Hematopoietic multipotent progenitor cell treated with erythropoietin and hydrocortisone succinate and interleukin-3 and kit ligand, for 6 days (in vitro differentiated cells): ENCODE results near the gene DEK.

ENCODE experiments used
- DNase-seq: peaks from one replicate; pipeline ENCODE4 v3.0.0-alpha.2; 2015

DEK gene

DNA sequence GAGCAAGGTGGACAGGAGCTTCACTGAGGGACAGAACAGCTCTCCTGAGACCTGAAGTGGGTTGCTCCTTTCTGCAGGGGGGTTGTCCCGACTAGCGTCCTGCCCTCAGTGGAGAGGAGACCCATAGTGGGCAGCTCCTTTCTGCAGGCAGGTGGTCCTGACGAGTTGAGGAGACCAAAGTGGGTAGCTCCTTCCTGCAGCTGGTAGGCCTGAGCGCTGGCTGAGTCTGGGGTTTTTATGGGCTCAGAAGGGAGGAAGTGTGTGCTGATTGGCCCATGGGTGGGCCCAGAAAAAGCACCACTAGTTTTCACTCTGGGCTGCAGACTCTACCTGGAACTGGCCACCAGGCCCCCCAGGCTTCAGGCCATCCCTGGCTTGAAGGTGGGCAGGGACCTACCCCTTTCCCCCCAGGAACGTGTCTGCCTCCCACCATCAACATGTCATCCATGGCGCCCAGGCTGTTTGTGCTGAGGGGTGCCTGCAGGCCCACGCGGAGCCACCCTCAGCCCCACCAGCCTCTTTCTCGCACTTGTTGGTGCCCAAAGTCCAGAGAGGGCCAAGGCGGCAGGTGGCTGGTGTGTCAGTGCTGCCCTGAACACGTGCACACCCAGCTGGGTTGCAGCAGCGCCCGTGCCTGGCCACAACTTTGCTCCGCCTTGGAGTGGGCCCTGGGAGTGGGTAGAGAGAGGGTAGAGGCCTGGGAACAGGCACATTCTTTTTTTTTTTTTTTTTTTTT lies 1.6 kb upstream of the DEK start:
- DNase-seq = no peak

DNA sequence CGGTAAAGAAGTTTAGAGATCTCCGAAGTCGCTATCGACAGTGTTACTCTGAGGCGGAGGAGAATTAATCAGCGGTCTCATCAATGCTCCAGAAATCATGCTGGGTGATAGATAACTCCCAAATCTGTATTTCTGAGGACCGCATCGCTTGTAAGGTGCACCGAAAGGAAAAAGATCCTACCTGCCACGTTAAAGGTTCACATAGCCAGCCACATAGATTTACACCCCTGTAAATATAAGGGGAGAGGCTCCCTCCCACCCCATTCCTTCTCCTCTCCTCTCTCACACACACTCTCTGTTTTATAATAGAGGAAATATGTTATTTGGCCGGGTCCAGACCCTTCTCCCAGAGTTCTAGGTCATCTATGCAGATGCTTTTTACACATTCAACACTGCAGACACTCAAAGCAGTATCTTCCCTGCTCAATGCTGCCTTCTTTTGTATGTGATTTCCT lies 620 bp upstream of the DEK start:
- peak; percentile 32 for DNase-seq

DNA sequence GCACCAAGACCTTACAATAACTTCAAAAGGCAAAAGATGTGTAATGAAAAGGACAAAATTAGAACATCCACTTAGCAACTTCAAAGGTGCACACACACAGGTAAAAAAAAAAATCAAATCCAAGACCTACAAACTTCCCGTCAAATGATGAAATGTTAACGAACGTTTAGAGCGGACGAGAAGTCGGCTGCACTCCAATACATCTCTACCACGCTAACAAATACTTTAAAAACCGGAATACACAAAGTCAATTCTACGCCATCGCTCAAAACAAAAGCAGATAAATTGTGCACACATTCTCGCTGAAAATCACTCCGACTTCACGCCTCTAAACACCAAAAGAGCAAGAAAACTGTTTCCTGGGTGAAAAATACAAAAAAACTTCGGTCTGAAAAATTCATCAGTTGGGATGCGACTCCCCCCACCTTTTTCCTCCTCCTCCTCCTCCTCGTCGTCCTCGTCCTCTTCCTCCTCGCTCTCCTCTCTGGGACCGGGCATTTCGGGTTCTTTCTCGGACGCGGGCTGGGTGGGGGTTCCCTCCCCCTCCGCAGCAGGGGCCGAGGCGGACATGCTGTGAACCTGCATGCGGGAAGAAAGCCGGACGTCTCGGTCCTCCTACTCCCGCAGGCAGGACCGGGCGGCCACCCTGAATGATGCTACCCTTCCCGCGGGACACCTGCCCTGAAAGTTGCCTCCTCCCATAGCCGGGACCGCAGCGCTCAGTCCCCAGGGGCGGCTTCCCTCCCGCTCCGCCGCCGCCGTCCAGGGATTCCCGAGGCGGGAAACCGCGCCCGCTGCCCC lies 712 bp downstream of the DEK start:
- peak; percentile 38 for DNase-seq

DNA sequence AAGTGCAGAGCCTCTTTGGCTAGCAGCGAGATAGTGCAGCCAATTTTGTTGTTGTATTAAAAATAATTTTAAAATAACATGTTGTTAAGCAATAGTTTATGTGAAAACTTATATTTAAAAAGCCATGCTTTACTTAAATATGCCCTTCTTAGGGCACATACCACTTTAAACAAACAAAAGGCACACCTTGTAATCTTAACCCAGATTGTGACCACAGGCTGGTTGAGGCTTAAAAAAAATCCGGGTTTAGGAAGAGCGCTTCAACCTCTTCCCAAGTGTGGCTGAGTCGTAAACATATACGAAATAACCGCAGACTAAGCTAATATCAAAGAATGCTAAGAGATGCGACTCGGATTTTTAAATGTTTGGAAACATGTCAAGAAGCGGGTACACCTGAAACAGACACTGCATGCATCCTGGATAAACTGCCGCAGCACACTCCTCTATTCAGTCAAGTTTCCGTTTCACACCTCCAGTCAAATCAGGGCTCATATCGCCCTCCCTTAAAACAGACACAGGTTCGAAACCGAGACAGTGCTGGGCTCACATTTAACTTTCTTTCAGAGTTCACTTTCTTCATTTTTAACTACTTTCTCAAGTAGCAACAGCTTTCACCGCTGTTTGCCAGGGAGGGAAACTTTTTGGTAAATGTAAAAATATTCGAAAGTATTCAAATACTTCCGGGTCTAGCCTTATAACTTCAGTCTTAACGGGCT lies 1.5 kb downstream of the DEK start:
- DNase-seq = peak; percentile 44

DNA sequence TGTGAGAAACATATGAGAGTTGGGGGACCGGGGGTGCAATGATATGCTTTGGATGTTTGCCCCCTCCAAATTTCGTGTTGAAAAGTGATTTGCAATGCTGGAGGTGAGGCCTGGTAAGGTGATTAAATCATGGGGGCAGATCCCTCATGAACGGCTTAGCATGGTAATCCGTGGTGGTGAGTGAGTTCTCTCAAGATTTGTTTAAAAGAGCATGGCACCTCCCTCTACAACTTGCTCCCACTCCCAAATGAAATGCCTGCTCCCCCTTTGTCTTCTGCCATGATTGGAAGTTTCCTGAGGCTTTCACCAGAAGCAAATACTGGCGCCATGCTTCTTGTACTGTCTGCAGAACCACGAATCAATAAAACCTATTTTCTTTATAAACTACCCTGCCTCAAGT lies 2.5 kb downstream of the DEK start:
- no peak for DNase-seq

DNA sequence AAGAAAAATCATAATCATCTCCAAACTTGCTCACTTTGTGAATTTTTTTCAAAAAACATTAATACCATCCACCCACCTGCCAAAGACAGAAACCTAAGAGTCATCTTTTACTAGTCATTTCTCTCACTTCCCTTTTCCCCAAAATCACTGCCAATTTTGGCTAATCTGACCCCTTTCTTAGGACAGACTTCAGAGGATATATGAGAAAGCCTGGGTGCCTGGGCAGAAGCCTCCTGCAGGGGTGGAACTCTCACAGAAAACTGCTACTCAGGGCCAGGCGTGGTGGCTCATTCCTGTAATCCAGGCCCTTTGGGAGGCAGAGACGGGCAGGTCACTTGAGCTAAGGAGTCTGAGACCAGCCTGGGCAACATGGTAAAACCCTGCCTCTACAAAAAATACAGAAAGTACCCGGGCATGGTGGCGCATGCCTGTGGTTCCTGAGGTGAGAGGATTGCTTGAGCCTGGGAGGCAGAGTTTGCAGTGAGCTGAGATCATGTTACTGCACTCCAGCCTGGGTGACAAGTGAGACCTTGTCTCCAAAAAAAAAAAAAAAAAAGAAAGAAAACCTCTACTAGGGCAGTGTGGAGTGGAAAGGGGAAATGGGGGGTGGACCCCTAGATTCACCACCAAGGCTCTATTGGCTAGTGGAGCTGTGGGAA lies 3.8 kb downstream of the DEK start:
- DNase-seq = no peak

DNA sequence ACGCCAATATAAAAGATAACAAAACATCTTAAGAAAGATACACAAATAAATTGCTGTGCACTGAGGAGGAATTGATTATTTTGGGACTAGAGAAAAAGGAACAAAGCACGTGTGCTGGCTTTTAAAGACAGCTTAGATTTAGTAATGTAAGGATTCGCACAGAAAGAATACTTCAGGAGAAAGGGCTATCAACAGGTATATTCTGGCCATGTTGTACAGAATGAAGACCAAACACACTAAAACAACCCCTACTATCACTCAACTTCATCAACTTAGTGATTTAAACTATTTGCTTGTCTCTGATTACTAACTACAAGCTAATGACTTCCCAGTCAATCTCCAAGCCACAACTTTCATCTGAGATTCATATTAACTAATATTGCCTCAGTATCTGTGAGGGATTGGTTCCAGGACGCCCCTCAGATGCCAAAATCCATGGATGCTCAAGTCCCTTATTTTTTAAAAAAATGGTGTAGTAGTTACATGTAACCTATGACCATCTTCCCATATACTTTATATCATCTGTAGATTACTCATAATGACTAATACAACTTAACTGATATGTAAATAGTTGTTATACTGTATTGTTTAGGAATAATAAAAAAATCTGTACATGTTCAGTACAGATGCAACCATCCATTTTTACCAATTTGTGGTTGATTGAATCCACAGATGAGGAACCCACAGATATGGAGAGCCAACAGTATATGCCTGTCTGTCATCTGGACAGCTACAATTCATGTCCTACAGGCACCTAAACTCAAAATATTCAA lies 4.5 kb downstream of the DEK start:
- DNase-seq = no peak

DNA sequence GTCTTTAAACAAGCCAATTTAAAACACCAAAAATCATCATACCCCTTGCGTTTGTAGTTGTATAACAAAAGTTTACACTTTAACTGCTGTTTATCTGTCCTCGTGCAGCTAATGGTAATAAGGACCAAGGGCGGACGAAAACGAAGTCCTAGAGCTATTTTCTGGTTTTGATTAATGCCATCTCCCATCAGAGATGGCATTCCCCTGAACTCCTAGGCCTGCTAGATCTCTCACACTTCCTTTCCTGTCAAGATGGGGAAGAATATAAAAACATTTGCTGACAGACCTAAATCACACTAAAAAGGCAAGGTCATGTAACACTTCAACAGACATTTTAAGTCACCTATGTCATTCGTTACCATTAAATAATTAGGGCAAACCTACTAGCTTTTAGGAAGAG lies 9.5 kb downstream of the DEK start:
- no peak for DNase-seq

DNA sequence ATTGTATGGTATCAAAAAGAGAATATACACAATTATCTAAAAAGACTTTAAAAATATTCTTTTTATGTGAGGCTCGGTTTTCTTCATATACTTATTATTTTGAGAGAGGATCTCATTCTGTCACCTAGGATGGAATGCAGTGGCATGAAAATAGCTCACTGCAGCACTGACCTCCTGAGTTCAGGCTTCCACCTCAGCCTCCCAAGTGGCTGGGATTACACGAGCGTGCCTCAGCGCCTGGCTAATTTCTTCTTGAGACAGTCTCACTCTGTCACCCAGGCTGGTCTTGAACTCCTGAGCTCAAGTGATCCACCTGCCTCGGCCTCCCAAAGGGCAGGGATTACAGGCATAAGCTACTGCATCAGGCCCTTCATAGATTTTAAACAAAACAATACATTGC lies 10.7 kb downstream of the DEK start:
- DNase-seq = no peak

DNA sequence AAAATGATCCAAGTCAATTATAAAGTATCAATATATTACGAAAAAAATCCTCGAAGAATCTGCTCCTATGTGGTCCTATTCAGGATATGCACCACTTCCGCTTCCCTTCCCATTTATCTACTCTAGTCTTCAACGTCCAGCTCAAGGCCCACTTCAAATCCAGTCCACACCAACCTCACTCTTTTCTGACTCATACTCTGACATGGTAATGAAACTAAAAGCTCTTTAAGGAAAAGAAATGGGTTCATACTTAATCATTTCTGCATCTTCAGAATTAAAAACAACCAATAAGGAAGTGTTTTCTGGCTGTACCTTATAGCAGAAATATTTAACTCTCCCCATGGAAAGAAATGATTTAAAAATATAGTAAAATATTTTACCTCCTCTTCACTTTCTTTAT lies 15.1 kb downstream of the DEK start:
- DNase-seq = no peak

DNA sequence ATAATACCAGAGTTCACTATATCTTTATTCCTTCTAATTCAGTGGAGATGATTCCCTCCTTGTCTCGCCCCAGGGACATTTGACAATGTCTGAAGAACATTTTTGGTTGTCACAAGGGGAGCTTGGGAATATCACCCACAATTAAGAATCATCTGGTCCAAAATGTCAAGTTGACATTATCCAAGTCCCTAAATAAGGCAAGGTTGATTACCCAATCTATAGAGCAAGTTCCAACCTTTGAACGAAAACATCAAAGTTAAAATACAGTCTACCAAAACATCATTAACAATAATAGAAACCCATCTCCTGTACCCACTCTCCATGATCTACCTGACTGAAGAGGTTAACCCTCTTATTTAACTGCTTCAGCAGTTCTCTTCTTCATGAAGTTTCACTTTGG lies 15.6 kb downstream of the DEK start:
- DNase-seq = no peak

DNA sequence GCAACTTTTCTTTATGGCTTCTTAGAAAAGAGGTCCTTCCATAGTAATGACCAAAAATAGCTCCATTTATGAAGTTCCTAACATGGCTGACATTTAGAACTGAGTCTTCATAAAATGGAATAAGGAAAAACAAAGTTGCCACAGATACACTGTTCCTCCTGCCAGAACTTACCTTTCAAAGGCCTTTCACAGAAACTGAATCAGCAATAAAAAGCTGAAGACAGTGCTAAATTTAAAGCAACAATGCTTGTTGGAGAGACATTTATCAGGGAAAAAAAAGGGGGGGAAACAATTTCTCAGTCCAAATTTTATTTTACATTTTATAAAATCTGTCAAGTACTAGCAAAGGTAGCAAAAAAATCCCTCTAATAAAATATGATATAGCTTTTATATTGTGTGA lies 17.3 kb downstream of the DEK start:
- no peak for DNase-seq

DNA sequence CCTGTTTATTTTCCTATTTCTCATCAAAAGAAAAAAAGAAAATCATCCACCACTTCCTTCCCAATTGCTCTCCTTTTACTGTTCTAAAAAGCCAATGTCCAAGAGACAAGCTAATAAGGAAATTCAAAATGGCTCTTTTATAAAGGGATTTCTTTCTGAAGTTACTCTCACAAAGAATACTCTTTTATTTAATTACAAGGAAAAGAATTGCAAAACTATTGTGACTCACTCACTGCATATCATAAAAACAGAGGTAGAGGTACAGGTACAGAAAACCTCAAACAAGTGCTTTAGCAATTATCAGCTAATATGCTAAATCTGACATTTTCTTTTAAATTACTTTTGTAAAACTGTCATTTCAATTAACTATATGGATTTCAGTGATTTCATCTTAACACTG lies 18.1 kb downstream of the DEK start:
- DNase-seq = no peak

DNA sequence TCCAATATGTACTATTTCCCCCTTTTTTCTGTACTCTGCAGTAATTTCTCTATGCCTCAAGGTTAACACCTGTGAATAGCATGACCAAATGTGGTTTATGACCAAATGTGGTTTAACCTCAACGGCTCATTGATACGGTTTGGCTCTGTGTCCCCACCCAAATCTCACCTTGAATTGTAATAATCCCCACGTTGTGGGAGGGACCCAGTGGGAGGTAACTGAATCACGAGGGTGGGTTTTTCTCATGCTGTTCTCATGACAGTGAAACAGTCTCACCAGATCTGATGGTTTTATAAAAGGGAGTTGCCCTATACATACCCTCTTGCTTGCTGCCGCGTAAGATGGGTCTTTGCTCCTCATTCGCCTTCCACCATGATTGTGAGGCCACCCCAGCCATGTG lies 18.7 kb downstream of the DEK start:
- no peak for DNase-seq

DNA sequence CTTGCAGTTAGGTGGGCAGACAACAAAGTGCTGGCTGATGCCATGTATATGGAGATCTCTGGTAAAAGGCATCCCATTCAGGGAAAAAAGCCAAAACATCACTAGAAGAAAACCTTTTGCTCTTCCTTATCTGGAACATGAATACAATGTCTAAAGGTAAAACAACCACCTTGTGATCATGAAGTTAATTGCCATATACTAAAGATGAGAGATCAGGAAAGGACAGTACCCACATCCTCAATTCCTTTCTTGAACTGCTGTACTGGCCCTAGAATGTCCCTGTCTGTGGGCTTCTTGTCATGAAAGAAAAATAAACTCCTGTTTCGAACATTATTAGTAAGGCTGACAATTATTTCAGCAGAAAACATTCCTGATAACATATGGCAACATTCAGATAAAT lies 19.3 kb downstream of the DEK start:
- no peak for DNase-seq

DNA sequence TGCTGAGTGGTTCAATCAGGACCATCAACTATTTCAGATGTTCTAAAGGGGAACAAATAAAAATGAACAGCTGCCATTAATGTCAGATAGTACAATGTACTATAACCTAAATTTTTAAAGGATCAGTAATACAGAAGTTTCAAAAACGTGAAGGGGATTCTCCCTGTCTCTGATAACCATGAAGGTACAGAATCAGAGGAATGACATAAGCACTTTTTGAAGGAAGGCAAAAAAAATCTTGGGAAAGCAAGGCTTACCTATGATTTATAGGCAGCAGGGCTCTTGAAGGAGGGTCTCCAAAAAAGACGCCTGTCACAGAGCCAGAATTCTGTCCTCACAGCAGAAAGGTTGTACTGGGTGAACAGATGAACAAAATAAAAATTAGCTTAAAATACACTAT lies 20.1 kb downstream of the DEK start:
- no peak for DNase-seq

DNA sequence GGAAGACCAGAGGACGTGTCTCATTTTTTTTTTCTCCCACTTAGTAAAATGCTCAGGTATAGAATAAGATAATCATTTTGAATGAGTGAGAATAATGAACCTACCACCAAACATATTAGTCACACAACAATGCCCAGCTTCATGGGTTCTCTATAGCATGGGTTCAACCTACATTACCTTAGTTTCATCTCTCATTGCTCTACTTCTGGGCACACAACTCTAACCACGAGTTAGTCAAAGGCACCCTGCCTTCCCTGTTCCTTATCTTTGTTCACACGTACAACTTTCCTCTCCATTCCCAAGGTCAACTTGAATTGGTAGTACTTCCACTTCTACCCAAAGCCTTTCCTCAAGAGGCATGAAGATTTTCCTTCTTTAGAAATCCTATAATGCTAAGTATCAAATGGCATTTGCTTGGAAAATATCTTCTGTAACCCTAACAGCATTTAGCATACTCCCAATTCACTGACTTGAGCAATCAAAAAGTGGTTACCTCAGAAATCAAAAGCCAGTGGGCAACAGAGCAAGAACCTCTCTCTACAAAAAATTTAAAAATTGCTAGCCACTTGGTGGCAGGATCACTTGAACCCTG lies 20.9 kb downstream of the DEK start:
- peak; percentile 28 for DNase-seq

DNA sequence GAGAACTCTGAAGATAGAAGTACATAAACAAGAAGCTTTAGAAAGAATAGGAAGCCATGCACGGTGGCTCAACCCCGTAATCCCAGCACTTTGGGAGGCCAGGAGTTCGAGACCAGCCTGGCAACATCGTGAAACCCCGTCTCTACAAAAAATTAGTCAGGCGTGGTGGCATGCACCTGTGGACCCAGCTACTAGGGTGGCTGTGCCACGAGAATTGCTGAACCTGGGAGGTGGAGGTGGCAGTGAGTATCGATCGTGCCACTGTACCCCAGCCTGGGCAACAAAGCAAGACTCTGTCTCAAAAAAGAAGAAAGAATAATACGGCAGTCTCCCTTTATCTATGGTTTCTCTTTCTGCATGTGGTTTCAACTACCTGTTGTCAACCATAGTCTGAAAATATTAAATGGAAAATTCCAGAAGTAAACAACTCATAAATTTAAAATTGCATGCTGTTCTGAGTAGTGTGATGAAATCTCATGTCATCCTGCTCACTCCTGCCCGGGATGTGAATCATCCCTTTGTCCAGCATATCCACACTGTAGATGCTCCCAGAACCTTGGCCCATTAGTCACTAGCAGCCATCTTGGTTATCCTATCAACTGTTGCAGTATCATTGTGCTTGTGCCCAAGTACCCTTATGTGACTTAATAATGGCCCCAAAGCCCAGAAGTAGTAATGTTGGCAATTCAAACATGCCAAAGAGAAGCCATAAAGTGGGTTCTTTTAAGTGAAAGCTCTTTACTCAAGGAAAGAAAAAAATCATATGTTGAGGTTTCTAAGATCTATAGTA lies 22.1 kb downstream of the DEK start:
- no peak for DNase-seq

DNA sequence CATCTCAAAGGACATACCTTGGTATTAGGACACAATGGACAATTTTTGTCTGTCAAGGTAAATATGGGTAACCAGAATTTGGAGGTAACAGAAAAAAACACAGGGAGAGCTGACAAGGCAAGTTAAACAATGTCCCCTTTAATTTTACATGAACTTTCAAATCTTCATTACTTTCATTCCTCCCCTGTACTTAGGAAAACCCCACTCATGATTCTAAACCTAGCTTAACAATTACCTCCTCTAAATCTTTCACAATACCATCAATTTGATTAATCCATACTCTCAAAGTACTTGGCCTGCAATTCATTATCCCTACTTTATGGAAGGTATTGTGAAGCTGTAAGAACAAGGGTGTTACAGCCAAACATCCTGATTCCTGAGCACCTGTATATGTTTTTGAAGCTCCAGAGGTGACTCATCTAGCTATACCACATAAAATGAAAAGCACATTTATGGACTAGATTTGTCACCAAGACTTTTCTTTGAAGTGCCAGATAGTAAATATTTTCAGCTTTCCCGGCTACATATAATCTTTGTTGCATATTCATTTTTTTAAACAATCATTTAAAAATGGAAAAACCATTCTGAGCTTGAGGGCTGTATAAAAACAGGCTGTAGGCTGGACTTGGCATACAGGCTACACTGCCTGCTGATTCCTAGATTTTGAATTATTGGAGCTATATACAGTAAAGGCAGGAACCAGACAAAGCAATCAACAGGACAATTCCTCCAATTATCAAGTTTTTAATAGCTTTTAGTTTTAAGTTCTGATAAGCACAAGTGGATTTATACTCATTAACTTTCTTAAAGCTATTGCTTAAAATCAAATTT lies 22.9 kb downstream of the DEK start:
- no peak for DNase-seq

DNA sequence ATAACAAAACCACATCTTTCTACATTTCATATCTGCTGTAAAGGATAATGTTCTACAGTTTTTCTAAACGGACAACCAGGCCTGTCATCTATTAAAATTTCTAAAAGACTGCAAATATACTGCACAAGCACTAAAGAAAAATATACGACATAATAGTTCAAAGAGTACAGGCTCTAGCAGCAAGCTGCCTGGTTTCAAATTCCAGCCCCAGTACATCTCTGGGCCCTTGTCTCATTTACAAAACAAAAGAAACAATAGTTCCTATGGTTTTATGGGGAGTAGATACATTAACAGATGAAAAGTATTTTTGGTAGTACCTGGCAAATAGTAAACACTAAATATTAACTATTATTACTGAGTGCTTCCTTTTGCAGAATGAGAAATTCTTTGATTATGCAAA lies 24.1 kb downstream of the DEK start:
- no peak for DNase-seq
